HG03039 (cell line): ENCODE results near the gene EHD4.

ENCODE experiments used
- ATAC-seq: cut with Tn5 transposase; IDR thresholded peaks from one replicate; pipeline ENCODE4 v1.9.1; 2021; ENCODE audit warnings: mild to moderate bottlenecking, moderate library complexity; ENCODE audit not compliant: unreplicated experiment

Gene EHD4

GRCh38 chr15:41961001-41961518, 11.3 kb downstream of the EHD4 start:
- no peak for ATAC-seq

GRCh38 chr15:41958002-41958420, 14.3 kb downstream of the EHD4 start:
- no peak for ATAC-seq

- ATAC-seq = peak; percentile 78
Observed at GRCh38 chr15:41957021-41957897, 15.1 kb downstream of the EHD4 start.

GRCh38 chr15:41955807-41956525, 16.4 kb downstream of the EHD4 start:
- no peak for ATAC-seq

GRCh38 chr15:41955100-41955499, 17.3 kb downstream of the EHD4 start:
- ATAC-seq = no peak

- no peak for ATAC-seq
Observed at GRCh38 chr15:41954036-41954435, 18.3 kb downstream of the EHD4 start.

GRCh38 chr15:41952013-41952563, 20.3 kb downstream of the EHD4 start:
- no peak for ATAC-seq

GRCh38 chr15:41951571-41951970, 20.8 kb downstream of the EHD4 start:
- no peak for ATAC-seq

GRCh38 chr15:41950489-41950888, 21.9 kb downstream of the EHD4 start:
- no peak for ATAC-seq

GRCh38 chr15:41950127-41950483, 22.3 kb downstream of the EHD4 start:
- no peak for ATAC-seq

GRCh38 chr15:41949401-41950126, 22.8 kb downstream of the EHD4 start:
- no peak for ATAC-seq

GRCh38 chr15:41948490-41948889, 23.9 kb downstream of the EHD4 start:
- no peak for ATAC-seq

GRCh38 chr15:41946970-41947369, 25.4 kb downstream of the EHD4 start:
- ATAC-seq = no peak

- ATAC-seq = no peak
Observed at GRCh38 chr15:41945731-41946130, 26.6 kb downstream of the EHD4 start.

GRCh38 chr15:41945221-41945620, 27.1 kb downstream of the EHD4 start:
- ATAC-seq = no peak

GRCh38 chr15:41944313-41944940, 27.9 kb downstream of the EHD4 start:
- no peak for ATAC-seq

GRCh38 chr15:41943543-41944312, 28.6 kb downstream of the EHD4 start:
- no peak for ATAC-seq

- no peak for ATAC-seq
Observed at GRCh38 chr15:41942886-41943285, 29.5 kb downstream of the EHD4 start.

- ATAC-seq = no peak
Observed at GRCh38 chr15:41941644-41942415, 30.5 kb downstream of the EHD4 start.
